GM12878 (cell line): ENCODE measurements around the gene RANGAP1. TPM values are rescaled to one million over a fixed set of nuclear protein-coding genes. Genes with fewer than 3 reads are reported as not detected.

Experiments used
- ATAC-seq: fragments of 200-7000 bp; cut with Tn5 transposase; 3 replicates; pipeline ENCODE4 v1.9.1; 2020; ENCODE audit warnings: mild to moderate bottlenecking, moderate library complexity
- BruUV-seq: library from RNA; stranded (reverse); fragments of 400-500 nt; replicated peaks from 2 replicates; lab custom pipeline; 2021; lab: Mats Ljungman, UMichigan
- CTCF ChIA-PET: fragments of 300-600 bp; sonication (Branson Sonifier 250); formaldehyde crosslinking; extraction: SDS; loops from one replicate; lab custom pipeline; 2021; ENCODE audit warnings: inconsistent platforms; lab: Yijun Ruan, JAX
- POLR2A ChIA-PET: fragments of 350-600 bp; formaldehyde crosslinking; extraction: SDS; loops from one replicate; lab custom pipeline; 2021; ENCODE audit warnings: inconsistent platforms; lab: Charles Lee
- RAD21 ChIA-PET: fragments of 300-600 bp; sonication (Branson Sonifier 250); formaldehyde crosslinking; loops from one replicate; lab custom pipeline; 2023; ENCODE audit warnings: antibody characterized with exemption; ENCODE audit not compliant: unreplicated experiment; lab: Charles Lee
- SMC1A ChIA-PET: fragments of 300-600 bp; sonication (Branson Sonifier 250); formaldehyde crosslinking; loops from one replicate; lab custom pipeline; 2023; ENCODE audit not compliant: unreplicated experiment, uncharacterized antibody; lab: Charles Lee
- DNase-seq: peaks from one replicate; pipeline ENCODE4 v3.0.0-alpha.2; 2011; ENCODE audit warnings: low read depth, low spot score
- FAIRE-seq: peaks from 3 replicates; lab custom pipeline; 2011; peaks lifted over from hg19 to GRCh38; lab: Jason Lieb, UNC
- H2AFZ ChIP-seq: 2 replicates; pipeline ENCODE4 v1.6.0; 2011; ENCODE audit warnings: low read depth, low read length, control low read depth; ENCODE audit not compliant: control insufficient read depth
- H3K27ac ChIP-seq: 2 replicates; pipeline ENCODE4 v1.5.1; 2011; ENCODE audit warnings: control low read depth; ENCODE audit not compliant: control insufficient read depth, insufficient read depth
- H3K27me3 ChIP-seq, 2 experiments: replicated peaks in 1 of 2; 2 replicates each; pipeline versions ENCODE4 v1.6.0 to v1.6.1; 2011; ENCODE audit warnings: low read length in 1 of 2; ENCODE audit not compliant: control insufficient read depth in 2 of 2, insufficient read depth in 2 of 2
- H3K36me3 ChIP-seq, 2 experiments: 2 replicates each; pipeline ENCODE4 v1.5.1; 2011; ENCODE audit warnings: low read length in 1 of 2; ENCODE audit not compliant: control insufficient read depth in 2 of 2, insufficient read depth in 2 of 2
- H3K4me1 ChIP-seq: 2 replicates; pipeline ENCODE4 v1.6.1; 2011; ENCODE audit warnings: mild to moderate bottlenecking, low read length, moderate library complexity, mixed read lengths; ENCODE audit not compliant: control insufficient read depth, insufficient read depth
- H3K4me2 ChIP-seq: 2 replicates; pipeline ENCODE4 v1.6.0; 2011; ENCODE audit warnings: control low read depth; ENCODE audit not compliant: control insufficient read depth, insufficient read depth
- H3K4me3 ChIP-seq: fragments of 200-600 bp; sonication (generic); 2 replicates; pipeline ENCODE4 v1.5.1; 2016
- H3K79me2 ChIP-seq: 2 replicates; pipeline ENCODE4 v1.6.0; 2011; ENCODE audit warnings: low read length; ENCODE audit not compliant: control insufficient read depth, insufficient read depth
- H3K9ac ChIP-seq: 2 replicates; pipeline ENCODE4 v1.8.0; 2011; ENCODE audit warnings: low read length, control low read depth, mixed read lengths; ENCODE audit not compliant: control insufficient read depth, insufficient read depth
- H3K9me3 ChIP-seq: replicated peaks from 3 replicates; pipeline ENCODE4 v1.5.1; 2011; ENCODE audit warnings: mild to moderate bottlenecking, low read length; ENCODE audit not compliant: control insufficient read depth, insufficient read depth
- H4K20me1 ChIP-seq: 2 replicates; pipeline ENCODE4 v1.6.0; 2011; ENCODE audit not compliant: control insufficient read depth, insufficient read depth
- ETV6 ChIP-seq, 2 experiments: fragments of 450-650 bp in 1 of 2; IDR thresholded peaks in 1 of 2; conservative IDR thresholded peaks in 1 of 2; 2 replicates each; pipeline ENCODE4 v1.6.1; 2014; ENCODE audit warnings: antibody characterized with exemption in 1 of 2, borderline replicate concordance in 1 of 2, low read depth in 1 of 2, mild to moderate bottlenecking in 1 of 2, moderate library complexity in 1 of 2
- IRF4 ChIP-seq: IDR thresholded peaks from 2 replicates; pipeline ENCODE4 v1.6.1; 2011; ENCODE audit warnings: low read depth, low read length
- RBBP5 ChIP-seq: fragments of 200-600 bp; sonication (generic); conservative IDR thresholded peaks from 2 replicates; pipeline ENCODE4 v1.6.1; 2016
- SMAD1 ChIP-seq: fragments of 450-650 bp; IDR thresholded peaks from 2 replicates; pipeline ENCODE4 v1.6.1; 2018; ENCODE audit warnings: mild to moderate bottlenecking, low read depth; ENCODE audit not compliant: partially characterized antibody
- STAT1 ChIP-seq: fragments of 450-650 bp; conservative IDR thresholded peaks from 2 replicates; pipeline ENCODE4 v1.6.1; 2014; ENCODE audit warnings: antibody characterized with exemption, mild to moderate bottlenecking
- SUPT20H ChIP-seq: IDR thresholded peaks from 2 replicates; pipeline ENCODE4 v1.6.1; 2011; ENCODE audit warnings: low read depth, mild to moderate bottlenecking, low read length, moderate library complexity, borderline replicate concordance; ENCODE audit not compliant: control insufficient read depth
- YY1 ChIP-seq: IDR thresholded peaks from 2 replicates; pipeline ENCODE4 v1.6.1; 2011; ENCODE audit warnings: low read depth, mild to moderate bottlenecking, low read length
- WGBS: methylation state at CpG from one replicate; pipeline ENCODE4 v1.1.6; 2016; ENCODE audit warnings: low lambda C conversion rate; ENCODE audit not compliant: insufficient replicate concordance, insufficient coverage; ENCODE audit errors: missing lambda C conversion rate; 5-methylcytosine and 5-hydroxymethylcytosine counted together
- in situ Hi-C: fragments of 300-500 bp; cut with MboI; formaldehyde crosslinking; loops from 9 replicates; pipeline ENCODE4 v1.14.3; 2018; ENCODE audit warnings: mixed read lengths
- intact Hi-C: fragments of 100-400 bp; cut with micrococcal nuclease; formaldehyde crosslinking; loops from one replicate; pipeline ENCODE4 v1.14.2; 2022; ENCODE audit not compliant: unreplicated experiment
- polyA plus RNA-seq, 11 experiments: library from polyadenylated mRNA; depleted of rRNA in 4 of 11; unstranded in 6 of 11; stranded (reverse) in 5 of 11; fragments of >200 nt; fragmentation: Nextera tagmentation in 4 of 11; fragmentation: Illumina TruSeq in 1 of 11; extraction: Ambion mirVana in 4 of 11; extraction: Trizol in 1 of 11; gene quantifications; 1 replicate in 1 of 11; 2 replicates in 10 of 11; pipeline versions ENCODE4 v1.2.1 to v1.2.3, GENCODE V29; 2011 to 2016; ENCODE audit warnings: inconsistent platforms in 2 of 11, missing spikeins in 2 of 11, low read depth in 1 of 11
- total RNA-seq, 4 experiments: library from RNA; depleted of rRNA in 3 of 4; stranded (reverse); fragments of >200 nt in 3 of 4; fragmentation: Illumina TruSeq in 1 of 4; extraction: Trizol in 1 of 4; gene quantifications; 2 replicates each; pipeline versions ENCODE4 v1.2.1 to v1.2.3, GENCODE V29; 2013 to 2021

Gene RANGAP1
- total and polyA plus RNA-seq, 10 of the 15 experiments (the other 5 are each of a cell fraction or from before 2014, with no cell fraction given) = 2.5 to 109 (median 60.2) TPM

DNA sequence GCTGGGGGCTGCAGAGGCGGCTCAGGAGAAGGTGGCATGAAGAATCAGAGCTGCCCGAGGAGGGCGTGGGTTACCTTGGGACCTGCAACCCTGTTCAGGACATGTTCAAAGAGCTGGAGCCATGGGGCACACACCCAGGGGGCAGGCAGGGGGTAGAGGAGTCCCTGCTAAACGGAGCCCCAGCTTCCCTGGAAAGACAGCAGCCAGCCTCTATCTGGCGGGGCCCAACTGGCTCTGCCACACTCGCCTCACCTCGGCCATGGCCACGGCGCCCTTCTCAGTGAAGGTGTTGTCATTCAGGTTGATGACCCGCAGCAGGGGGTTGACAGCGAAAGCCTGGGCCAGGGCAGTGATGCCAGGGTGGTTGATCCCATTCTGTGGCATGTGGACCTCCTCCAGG, 28.3 kb downstream of the RANGAP1 start:
- ChIA-PET CTCF (no interaction called here), SMC1A (no interaction called here), POLR2A (no interaction called here), RAD21 (no interaction called here)
- Histone ChIP-seq H3K27ac (no peak overlapping the region), H2AFZ (no peak overlapping the region), H4K20me1 (no peaks in the 10 kb centered on the region), H3K4me3 (no peak overlapping the region), H3K9me3 (no peaks in the 10 kb centered on the region), H3K4me1 (no peaks in the 10 kb centered on the region), H3K36me3 (peaks cover 17 to 55% of the 10 kb centered on the region in 2 experiments; a peak in 3 of 4 replicates), H3K27me3 (no peaks in the 10 kb centered on the region), H3K9ac (no peak overlapping the region), H3K4me2 (no peak overlapping the region), H3K79me2 (no peaks in the 10 kb centered on the region)
- WGBS = 99% methylated on average over 9 of the region's 11 CpGs
- no peak for ATAC-seq
- in situ Hi-C loops = no loop called here
- DNase-seq = no peak
- FAIRE-seq = no peak
- intact Hi-C loops = no loop called here
- BruUV-seq = no TSS peak
- TF ChIP-seq IRF4 (no peak), RBBP5 (no peak), STAT1 (no peak), SUPT20H (no peak), YY1 (no peak), ETV6 (conservative IDR thresholded peaks at IDR 0.05 in 1 of 2, IDR thresholded peaks at IDR 0.05 in 1 of 2; ENCODE audit: borderline replicate concordance in 1 of 2, low read depth in 1 of 2) (no peak), SMAD1 (no peak)
